H1 (cell line): ENCODE measurements around the gene HEBP2. TPM values are rescaled to one million over a fixed set of nuclear protein-coding genes. Genes with fewer than 3 reads are reported as not detected.

Experiments used
- ASH2L ChIP-seq: fragments of 200-600, 300-600 bp; sonication (generic); IDR thresholded peaks from one replicate; pipeline ENCODE4 v1.7.1; 2017; ENCODE audit warnings: low read length
- ATF3 ChIP-seq: IDR thresholded peaks from 2 replicates; pipeline ENCODE4 v1.6.1; 2011; ENCODE audit warnings: low read depth, mild to moderate bottlenecking, low read length; ENCODE audit not compliant: insufficient read depth
- BCL11A ChIP-seq, 2 experiments: IDR thresholded peaks; one replicate each; pipeline ENCODE4 v1.6.1; 2011; ENCODE audit warnings: low read depth in 2 of 2, low read length in 2 of 2, mild to moderate bottlenecking in 2 of 2
- BRCA1 ChIP-seq: IDR thresholded peaks from 2 replicates; pipeline ENCODE4 v1.6.1; 2012; ENCODE audit warnings: low read depth, low read length, improper control_type of control experiment
- CBX5 ChIP-seq: fragments of 300-800, 300-1000 bp; sonication (generic); IDR thresholded peaks from 2 replicates; pipeline ENCODE4 v1.7.1; 2016; ENCODE audit warnings: antibody characterized with exemption, low read length, low read depth
- CBX8 ChIP-seq: fragments of 300-800, 300-1000 bp; sonication (generic); IDR thresholded peaks from 2 replicates; pipeline ENCODE4 v1.7.1; 2016; ENCODE audit warnings: low read depth, low read length, borderline replicate concordance
- CEBPB ChIP-seq: IDR thresholded peaks from 2 replicates; pipeline ENCODE4 v1.6.1; 2012; ENCODE audit warnings: low read depth, low read length
- CHD2 ChIP-seq: IDR thresholded peaks from 2 replicates; pipeline ENCODE4 v1.6.1; 2012; ENCODE audit warnings: low read length, improper control_type of control experiment
- CREB1 ChIP-seq: IDR thresholded peaks from 2 replicates; pipeline ENCODE4 v1.6.1; 2012; ENCODE audit warnings: inconsistent platforms
- CTBP2 ChIP-seq: IDR thresholded peaks from 2 replicates; pipeline ENCODE4 v1.7.0; 2011; ENCODE audit warnings: borderline replicate concordance, mild to moderate bottlenecking, moderate library complexity, mixed read lengths, low read length; ENCODE audit not compliant: insufficient read depth, insufficient read length
- EGR1 ChIP-seq: IDR thresholded peaks from 2 replicates; pipeline ENCODE4 v1.6.1; 2011; ENCODE audit warnings: low read depth, low read length, borderline replicate concordance
- EZH2 ChIP-seq: fragments of 200-600 bp; sonication (generic); IDR thresholded peaks from 2 replicates; pipeline ENCODE4 v1.7.1; 2012; ENCODE audit warnings: low read depth, mild to moderate bottlenecking, moderate library complexity, low read length, inconsistent platforms; ENCODE audit not compliant: severe bottlenecking
- HDAC2 ChIP-seq, 2 experiments: fragments of 300-600 bp in 1 of 2; sonication (generic) in 1 of 2; IDR thresholded peaks; 2 replicates each; pipeline ENCODE4 v1.6.1; 2011 to 2012; ENCODE audit warnings: low read depth in 2 of 2, low read length in 2 of 2, mild to moderate bottlenecking in 2 of 2, moderate library complexity in 2 of 2, borderline replicate concordance in 1 of 2, inconsistent platforms in 1 of 2
- MAFK ChIP-seq: IDR thresholded peaks from 2 replicates; pipeline ENCODE4 v1.6.1; 2012; ENCODE audit warnings: low read depth, mild to moderate bottlenecking, improper control_type of control experiment, low read length
- MAX ChIP-seq: IDR thresholded peaks from 2 replicates; pipeline ENCODE4 v1.6.1; 2012; ENCODE audit warnings: inconsistent platforms
- POLR2A ChIP-seq, 2 experiments: IDR thresholded peaks; 1 replicate in 1 of 2; 2 replicates in 1 of 2; pipeline ENCODE4 v1.6.1; 2011; ENCODE audit warnings: low read depth in 2 of 2, low read length in 2 of 2, mild to moderate bottlenecking in 2 of 2; ENCODE audit errors: control extremely low read depth in 1 of 2
- POLR2AphosphoS5 ChIP-seq: IDR thresholded peaks from 2 replicates; pipeline ENCODE4 v1.6.1; 2011; ENCODE audit warnings: low read depth, low read length
- RBBP5 ChIP-seq: IDR thresholded peaks from 2 replicates; pipeline ENCODE4 v1.7.1; 2012; ENCODE audit warnings: low read depth, mild to moderate bottlenecking, inconsistent platforms, low read length, moderate library complexity, borderline replicate concordance
- SRF ChIP-seq: IDR thresholded peaks from 2 replicates; pipeline ENCODE4 v1.6.1; 2011; ENCODE audit warnings: mild to moderate bottlenecking, low read depth, low read length, moderate library complexity
- TAF1 ChIP-seq: IDR thresholded peaks from 2 replicates; pipeline ENCODE4 v1.6.1; 2011; ENCODE audit warnings: mild to moderate bottlenecking, low read depth, low read length
- TBP ChIP-seq: IDR thresholded peaks from 2 replicates; pipeline ENCODE4 v1.6.1; 2011; ENCODE audit warnings: low read depth, low read length, improper control_type of control experiment
- USF2 ChIP-seq: IDR thresholded peaks from 2 replicates; pipeline ENCODE4 v1.6.1; 2011; ENCODE audit warnings: low read length, improper control_type of control experiment
- ZNF274 ChIP-seq: IDR thresholded peaks from 2 replicates; pipeline ENCODE4 v1.7.0; 2012; ENCODE audit warnings: low read length, borderline replicate concordance; ENCODE audit errors: extremely low read depth
- polyA plus RNA-seq, 7 experiments: library from polyadenylated mRNA; depleted of rRNA in 3 of 7; stranded (reverse) in 5 of 7; unstranded in 2 of 7; fragments of >200 nt in 5 of 7; fragments of 200-250 nt in 2 of 7; gene quantifications; 1 replicate in 5 of 7; 2 replicates in 1 of 7; 4 replicates in 1 of 7; pipeline versions ENCODE4 v1.2.1 to v1.2.3, GENCODE V29; 2011 to 2013; ENCODE audit warnings: missing spikeins in 2 of 7, mixed read lengths in 2 of 7
- total RNA-seq: library from RNA; stranded (reverse); fragmentation: NEBNext Ultra II Directional; extraction: Animal tissue kit (Norgen Biotek cat#: 25700); gene quantifications from 2 replicates; pipeline ENCODE4 v1.2.1, GENCODE V29; 2021

The HEBP2 gene
- total and polyA plus RNA-seq, 2 of the 8 experiments (the other 6 are each of a cell fraction or from before 2014, with no cell fraction given): 6.5 to 37.9 TPM

DNA sequence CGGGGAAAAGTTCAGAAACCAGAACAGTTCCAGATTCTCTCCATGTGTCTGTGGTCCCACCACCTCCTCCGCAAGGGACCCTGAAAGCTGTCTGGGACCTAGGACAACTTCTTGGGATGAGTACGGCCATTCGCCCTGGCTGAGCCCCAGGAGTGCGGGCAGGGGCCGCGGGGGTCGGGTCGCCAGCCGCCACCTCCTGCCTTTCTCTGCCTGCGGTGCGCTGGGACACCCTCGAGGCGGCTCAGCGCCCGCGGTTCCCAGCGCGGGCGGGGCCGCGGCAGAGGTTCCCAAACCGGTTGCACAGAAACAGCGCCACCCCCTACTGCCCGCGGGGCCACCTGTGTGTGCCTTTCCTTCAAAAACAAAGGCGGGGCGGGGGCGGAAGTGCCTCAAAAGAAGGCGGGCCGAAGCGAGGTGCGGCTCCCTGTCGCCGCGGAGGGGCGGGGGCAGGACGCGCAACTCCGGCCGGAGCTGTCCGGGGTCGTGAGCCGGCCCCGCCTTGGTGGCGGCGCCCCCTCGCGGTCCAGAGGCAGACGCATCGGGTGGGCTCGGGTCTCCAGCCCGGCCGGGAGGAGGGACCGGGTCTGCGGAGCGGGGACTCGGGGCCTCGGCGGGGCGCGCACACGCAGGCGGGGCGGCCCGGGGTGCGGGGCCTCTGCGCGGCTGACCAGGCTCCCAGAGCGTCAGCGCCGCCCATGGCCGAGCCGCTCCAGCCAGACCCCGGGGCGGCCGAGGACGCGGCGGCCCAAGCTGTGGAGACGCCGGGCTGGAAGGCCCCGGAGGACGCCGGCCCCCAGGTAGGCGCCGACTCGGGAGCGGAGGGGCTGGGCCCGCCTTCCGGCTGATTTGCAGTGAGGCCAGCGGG is at the start of gene HEBP2 (continued):
- no peak for TF ChIP-seq SRF
- no peak for TF ChIP-seq CEBPB
- peak in 1 of 2 experiments; percentile 2 for TF ChIP-seq BCL11A (IDR thresholded peaks at IDR 0.05; ENCODE audit: low read depth in 2 of 2, low read length in 2 of 2)
- no peak for TF ChIP-seq ATF3
- peak; percentile 76 for TF ChIP-seq RBBP5
- TF ChIP-seq CTBP2: no peak
- TF ChIP-seq USF2: no peak
- peak; percentile 69 for TF ChIP-seq MAX
- peak; percentile 51; the same call in 1 of the 2 replicates for TF ChIP-seq CREB1
- no peak for TF ChIP-seq BRCA1
- peak; percentile 97 for TF ChIP-seq EGR1
- TF ChIP-seq CBX8: no peak
- TF ChIP-seq ASH2L: peak; percentile 69
- no peak for TF ChIP-seq CBX5
- TF ChIP-seq TBP: peak; percentile 26; the same call in 1 of the 2 replicates
- peak in 1 of 2 experiments; percentile 79; a peak in 2 of 3 replicates for TF ChIP-seq POLR2A (IDR thresholded peaks at IDR 0.05; ENCODE audit: control extremely low read depth in 1 of 2, low read depth in 2 of 2, low read length in 2 of 2)
- peak in 1 of 2 experiments; percentile 12; a peak in 1 of 4 replicates for TF ChIP-seq HDAC2 (IDR thresholded peaks at IDR 0.05; ENCODE audit: borderline replicate concordance in 1 of 2, low read depth in 2 of 2, low read length in 2 of 2)
- no peak for TF ChIP-seq TAF1
- TF ChIP-seq CHD2: no peak; the same call in 1 of the 2 replicates
- no peak for TF ChIP-seq ZNF274
- peak; percentile 52; the same call in 1 of the 2 replicates for TF ChIP-seq POLR2AphosphoS5
- TF ChIP-seq EZH2: peak; percentile 46
- no peak for TF ChIP-seq MAFK
